Mucosa of descending colon (tissue), 3 donors: ENCODE measurements around the gene ARHGAP42. TPM values are rescaled to one million over a fixed set of nuclear protein-coding genes. Genes with fewer than 3 reads are reported as not detected.
"Not testable (repeated sequence)": the region's sequence is repeated elsewhere in the genome, so short reads cannot be mapped to it uniquely, and the experiment has no call there.

Source experiments
- ATAC-seq: fragments of 200-7000 bp; cut with Tn5 transposase; one replicate; pipeline ENCODE4 v1.9.1; 2020; ENCODE audit warnings: mild to moderate bottlenecking, moderate library complexity
- DNase-seq, 3 donors: peaks; one replicate each; pipeline ENCODE4 v3.0.0-alpha.2; 2020
- H3K36me3 ChIP-seq: fragments of 200-600 bp; one replicate; pipeline ENCODE4 v1.8.0; 2021; ENCODE audit warnings: low read depth, mild to moderate bottlenecking
- H3K4me1 ChIP-seq: fragments of 200-600 bp; one replicate; pipeline ENCODE4 v1.8.0; 2021; ENCODE audit warnings: low read depth, mild to moderate bottlenecking
- H3K4me3 ChIP-seq: fragments of 200-600 bp; one replicate; pipeline ENCODE4 v1.8.0; 2021; ENCODE audit warnings: mild to moderate bottlenecking
- H3K9me3 ChIP-seq: fragments of 200-600 bp; one replicate; pipeline ENCODE4 v1.8.0; 2021; ENCODE audit warnings: mild to moderate bottlenecking
- intact Hi-C, 2 donors: fragments of 100-400 bp; cut with DNase I in 1 of 2; cut with micrococcal nuclease in 1 of 2; formaldehyde crosslinking; loops; one replicate each; pipeline versions ENCODE4 v1.11.0 to v1.11.1; 2022; cut with DNase I, micrococcal nuclease
- total RNA-seq, 3 donors: library from RNA; stranded (reverse); fragmentation: NEBNext Ultra II Directional in 2 of 3; extraction: Animal tissue kit (Norgen Biotek cat#: 25700) in 2 of 3; gene quantifications; one replicate each; pipeline versions ENCODE4 v1.2.1 to v1.2.4, GENCODE V29; 2021 to 2023
- TF ChIP-seq, protein P1 (sequence below): fragments of 200-600 bp; IDR thresholded peaks from one replicate; pipeline ENCODE4 v1.8.0; 2022; ENCODE audit warnings: antibody characterized with exemption, mild to moderate bottlenecking
- donor health status: DM: no; HTN: no; CAD: no; lungs with moderate emphysema.
- donor health status: DM: no; HTN: no; CAD: no.
- donor health status: DM: no; HTN: yes; CAD: no.

The ARHGAP42 gene
- total RNA-seq, 3 donors from 2014 or later = 17.6 to 38.9 (median 18.8) TPM

DNA sequence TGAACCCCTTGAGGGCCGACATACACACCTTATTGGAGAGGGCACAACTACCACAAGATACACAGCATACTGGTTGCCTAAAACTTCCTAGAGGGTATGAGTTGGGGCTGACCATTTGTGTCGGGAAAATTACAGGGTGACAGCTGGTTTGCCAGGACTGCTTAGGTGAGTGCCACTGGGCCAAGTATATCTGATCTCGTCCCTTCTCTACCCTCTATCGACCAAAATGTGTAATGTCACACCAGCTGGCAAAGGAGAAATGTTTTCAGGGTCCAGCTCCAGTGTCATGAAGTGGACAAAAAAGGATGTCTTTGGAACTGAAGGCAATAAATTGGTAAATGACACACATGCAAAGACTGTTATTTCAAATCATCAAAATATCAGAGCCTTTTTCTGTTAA lies 316.4 kb downstream of the ARHGAP42 start:
- Histone ChIP-seq H3K4me1 (no peaks in the 10 kb centered on the region), H3K4me3 (no peak overlapping the region), H3K9me3 (no peaks in the 10 kb centered on the region), H3K36me3 (no peaks in the 10 kb centered on the region)
- DNase-seq = no peak
- TF ChIP-seq, protein P1, sequence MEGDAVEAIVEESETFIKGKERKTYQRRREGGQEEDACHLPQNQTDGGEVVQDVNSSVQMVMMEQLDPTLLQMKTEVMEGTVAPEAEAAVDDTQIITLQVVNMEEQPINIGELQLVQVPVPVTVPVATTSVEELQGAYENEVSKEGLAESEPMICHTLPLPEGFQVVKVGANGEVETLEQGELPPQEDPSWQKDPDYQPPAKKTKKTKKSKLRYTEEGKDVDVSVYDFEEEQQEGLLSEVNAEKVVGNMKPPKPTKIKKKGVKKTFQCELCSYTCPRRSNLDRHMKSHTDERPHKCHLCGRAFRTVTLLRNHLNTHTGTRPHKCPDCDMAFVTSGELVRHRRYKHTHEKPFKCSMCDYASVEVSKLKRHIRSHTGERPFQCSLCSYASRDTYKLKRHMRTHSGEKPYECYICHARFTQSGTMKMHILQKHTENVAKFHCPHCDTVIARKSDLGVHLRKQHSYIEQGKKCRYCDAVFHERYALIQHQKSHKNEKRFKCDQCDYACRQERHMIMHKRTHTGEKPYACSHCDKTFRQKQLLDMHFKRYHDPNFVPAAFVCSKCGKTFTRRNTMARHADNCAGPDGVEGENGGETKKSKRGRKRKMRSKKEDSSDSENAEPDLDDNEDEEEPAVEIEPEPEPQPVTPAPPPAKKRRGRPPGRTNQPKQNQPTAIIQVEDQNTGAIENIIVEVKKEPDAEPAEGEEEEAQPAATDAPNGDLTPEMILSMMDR = no peak
- intact Hi-C loops = no loop called here
- no peak for ATAC-seq

DNA sequence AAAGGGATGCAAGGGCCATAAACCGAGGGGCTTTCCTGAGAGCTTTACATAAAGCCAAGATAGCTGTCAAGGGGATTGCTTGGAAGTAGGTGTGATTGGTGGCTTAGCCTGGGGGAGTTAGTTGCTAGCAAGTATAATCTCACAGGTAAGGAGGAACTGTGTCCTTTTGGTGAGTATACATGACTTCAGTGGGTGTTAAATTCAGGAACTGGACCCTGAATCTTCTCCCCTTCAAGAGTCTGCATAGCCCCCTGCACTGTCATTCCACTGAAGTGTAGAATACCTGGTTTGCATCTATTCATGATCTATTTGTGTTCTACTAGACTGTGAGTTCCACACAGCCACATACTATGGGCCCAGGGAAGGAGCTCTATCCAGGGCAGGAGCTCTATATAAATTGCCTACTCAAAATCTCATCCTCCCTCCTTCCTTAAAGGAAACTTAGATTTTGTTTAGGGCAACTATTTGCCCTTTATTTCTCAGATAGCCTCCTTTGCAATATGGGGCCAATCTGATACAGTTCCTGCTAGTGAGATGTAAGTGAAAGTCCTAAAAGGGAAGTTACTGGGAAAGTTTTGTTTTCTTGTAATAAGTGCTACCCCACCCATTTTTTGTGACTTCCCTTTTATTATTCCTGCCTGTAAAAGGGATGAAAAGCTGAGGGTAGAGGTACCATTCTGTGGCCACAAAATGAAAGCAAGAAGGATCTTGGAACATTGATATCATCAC lies 322.0 kb downstream of the ARHGAP42 start:
- H3K9me3 ChIP-seq = no peaks in the 10 kb centered on the region
- intact Hi-C loops = no loop called here
- TF ChIP-seq, protein P1 = no peak
- ATAC-seq (no peak), DNase-seq (no peak)
- no peak overlapping the region for H3K4me3 ChIP-seq
- H3K36me3 ChIP-seq = no peaks in the 10 kb centered on the region
- no peaks in the 10 kb centered on the region for H3K4me1 ChIP-seq

DNA sequence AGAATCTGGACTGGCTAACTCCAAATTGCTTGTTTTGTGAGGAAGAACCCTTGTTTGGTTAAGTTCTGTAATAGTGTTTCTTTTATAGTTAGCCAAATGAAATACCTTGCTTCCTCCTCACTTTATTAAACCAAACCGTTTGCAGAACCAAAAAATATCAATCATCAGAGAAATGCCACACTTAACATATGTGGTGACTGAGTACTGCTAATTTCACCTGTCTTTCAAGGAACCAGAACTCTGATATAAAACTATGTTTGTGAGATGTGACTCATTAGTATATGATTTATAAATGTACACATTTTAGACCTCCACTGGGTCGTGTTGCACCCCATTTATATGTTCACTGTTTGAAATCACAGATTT lies 322.6 kb downstream of the ARHGAP42 start:
- DNase-seq (no peak), ATAC-seq (no peak)
- TF ChIP-seq, protein P1 = no peak
- intact Hi-C loops = no loop called here
- no peak overlapping the region for H3K4me3 ChIP-seq
- H3K4me1 ChIP-seq = no peaks in the 10 kb centered on the region
- no peaks in the 10 kb centered on the region for H3K9me3 ChIP-seq
- no peaks in the 10 kb centered on the region for H3K36me3 ChIP-seq

DNA sequence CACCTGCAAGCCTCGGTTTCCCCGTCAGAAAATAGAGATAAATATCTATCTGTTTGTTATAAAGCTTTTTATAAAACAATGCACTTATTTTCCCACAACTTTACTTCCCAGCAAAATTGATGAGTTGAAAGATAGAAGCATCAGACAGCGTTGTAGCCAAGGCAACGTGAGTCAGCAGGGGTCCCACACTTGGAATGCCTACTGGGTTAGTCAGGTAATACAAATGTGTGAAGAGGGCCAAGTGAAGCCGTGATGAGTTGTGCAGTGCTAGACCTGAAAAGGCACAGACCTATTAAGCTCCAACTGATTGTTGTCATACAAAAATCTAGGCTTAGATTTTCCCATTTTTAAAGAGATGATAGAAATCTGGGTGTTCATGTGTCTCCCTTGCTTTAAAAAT lies 323.8 kb downstream of the ARHGAP42 start:
- no peak for DNase-seq
- Histone ChIP-seq H3K36me3 (no peaks in the 10 kb centered on the region), H3K4me3 (no peak overlapping the region), H3K9me3 (no peaks in the 10 kb centered on the region), H3K4me1 (no peaks in the 10 kb centered on the region)
- TF ChIP-seq, protein P1 = no peak
- ATAC-seq = no peak
- intact Hi-C loops = no loop called here

DNA sequence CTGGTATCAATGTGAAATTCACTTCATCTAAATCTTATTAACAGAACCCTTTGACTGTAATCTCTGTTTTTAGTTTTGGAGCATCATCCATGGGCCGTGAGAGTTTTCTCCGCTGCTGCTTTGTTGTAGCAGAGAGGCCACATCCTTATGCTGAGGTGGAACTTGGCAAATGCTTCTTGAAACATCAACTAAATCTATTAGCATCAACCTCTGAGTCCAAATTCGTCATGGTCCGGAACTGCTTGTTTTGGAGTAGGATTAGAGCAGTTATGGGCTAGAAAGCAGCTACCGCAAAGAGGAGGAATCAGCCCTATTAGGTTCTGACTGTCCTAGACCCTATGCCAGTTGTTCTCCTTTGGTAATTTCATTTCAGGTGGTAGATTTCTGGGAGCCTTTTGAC lies 324.8 kb downstream of the ARHGAP42 start:
- TF ChIP-seq, protein P1 = no peak
- Histone ChIP-seq H3K9me3 (no peaks in the 10 kb centered on the region), H3K4me1 (no peaks in the 10 kb centered on the region), H3K36me3 (no peaks in the 10 kb centered on the region), H3K4me3 (no peak overlapping the region)
- ATAC-seq = no peak
- intact Hi-C loops = no loop called here
- no peak for DNase-seq

DNA sequence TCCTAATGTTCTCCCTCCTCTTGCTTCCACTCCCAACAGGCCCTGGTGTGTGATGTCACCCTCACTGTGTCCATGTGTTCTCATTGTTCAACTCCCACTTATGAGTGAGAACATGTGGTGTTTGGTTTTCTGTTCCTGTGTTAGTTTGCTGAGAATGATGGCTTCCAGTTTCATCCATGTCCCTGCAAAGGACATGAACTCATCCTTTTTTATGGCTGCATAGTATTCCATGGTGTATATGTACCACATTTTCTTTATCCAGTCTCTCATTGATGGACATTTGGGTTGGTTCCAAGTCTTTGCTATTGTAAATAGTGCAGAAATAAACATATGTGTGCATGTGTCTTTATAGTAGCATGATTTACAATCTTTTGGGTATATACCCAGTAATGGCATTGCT lies 326.6 kb downstream of the ARHGAP42 start:
- H3K36me3 ChIP-seq, H3K9me3 ChIP-seq, H3K4me1 ChIP-seq, DNase-seq, intact Hi-C loops, ATAC-seq, H3K4me3 ChIP-seq: not testable (repeated sequence)
